ENCODE data around the gene MCOLN3. TPM values are rescaled to one million over a fixed set of nuclear protein-coding genes. Genes with fewer than 3 reads are reported as not detected.
A peak's percentile ranks its signal among the peaks of the same experiment; 100 is the strongest.

The MCOLN3 gene
- total RNA-seq, 6 experiments from 2014 or later = 0.09 to 0.51 (median 0.28) TPM

GRCh38 chr1:84997667-84998600 is 50.4 kb downstream of the MCOLN3 start:
- DNase-seq = no peak
- peaks cover 30% of the 10 kb centered on the region for H3K27me3 Mint-ChIP-seq (ENCODE audit: insufficient read depth)
- no peaks in the 10 kb centered on the region; the same call in 1 of the 2 replicates for H3K36me3 Mint-ChIP-seq (ENCODE audit: low read depth)
- TF ChIP-seq, protein P1, sequence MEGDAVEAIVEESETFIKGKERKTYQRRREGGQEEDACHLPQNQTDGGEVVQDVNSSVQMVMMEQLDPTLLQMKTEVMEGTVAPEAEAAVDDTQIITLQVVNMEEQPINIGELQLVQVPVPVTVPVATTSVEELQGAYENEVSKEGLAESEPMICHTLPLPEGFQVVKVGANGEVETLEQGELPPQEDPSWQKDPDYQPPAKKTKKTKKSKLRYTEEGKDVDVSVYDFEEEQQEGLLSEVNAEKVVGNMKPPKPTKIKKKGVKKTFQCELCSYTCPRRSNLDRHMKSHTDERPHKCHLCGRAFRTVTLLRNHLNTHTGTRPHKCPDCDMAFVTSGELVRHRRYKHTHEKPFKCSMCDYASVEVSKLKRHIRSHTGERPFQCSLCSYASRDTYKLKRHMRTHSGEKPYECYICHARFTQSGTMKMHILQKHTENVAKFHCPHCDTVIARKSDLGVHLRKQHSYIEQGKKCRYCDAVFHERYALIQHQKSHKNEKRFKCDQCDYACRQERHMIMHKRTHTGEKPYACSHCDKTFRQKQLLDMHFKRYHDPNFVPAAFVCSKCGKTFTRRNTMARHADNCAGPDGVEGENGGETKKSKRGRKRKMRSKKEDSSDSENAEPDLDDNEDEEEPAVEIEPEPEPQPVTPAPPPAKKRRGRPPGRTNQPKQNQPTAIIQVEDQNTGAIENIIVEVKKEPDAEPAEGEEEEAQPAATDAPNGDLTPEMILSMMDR (IDR thresholded peaks at IDR 0.05) = no peak
- peaks cover 19% of the 10 kb centered on the region for H3K4me1 Mint-ChIP-seq (ENCODE audit: low read depth)
- H3K4me3 Mint-ChIP-seq = peak overlapping the region; percentile 88
- H3K9me3 Mint-ChIP-seq = no peaks in the 10 kb centered on the region
- H3K27ac Mint-ChIP-seq = no peak overlapping the region

- peaks cover 24% of the 10 kb centered on the region for H3K27me3 Mint-ChIP-seq (ENCODE audit: insufficient read depth)
- H3K27ac Mint-ChIP-seq = peak within 1 kb of the TSS; percentile 56; the same call in 1 of the 2 replicates
- no peaks in the 10 kb centered on the region for H3K36me3 Mint-ChIP-seq (ENCODE audit: low read depth)
- DNase-seq = peak; percentile 4
- TF ChIP-seq, protein P1 (IDR thresholded peaks at IDR 0.05) = peak; percentile 23; the same call in 1 of the 2 replicates
- peaks cover 19% of the 10 kb centered on the region for H3K4me1 Mint-ChIP-seq (ENCODE audit: low read depth)
- H3K4me3 Mint-ChIP-seq = peak within 1 kb of the TSS; percentile 88
- H3K9me3 Mint-ChIP-seq = no peaks in the 10 kb centered on the region
Observed at GRCh38 chr1:84996846-84997666, 51.2 kb downstream of the MCOLN3 start, which contains the start of gene MCOLN2. Gene MCOLN2, minus strand, starts transcription at chr1:84997113. Its CDS starts 241 bp downstream, at chr1:84996872.

GRCh38 chr1:84995484-84996334 is 52.6 kb downstream of the MCOLN3 start:
- H3K27me3 Mint-ChIP-seq (ENCODE audit: insufficient read depth) = peaks cover 14% of the 10 kb centered on the region
- H3K36me3 Mint-ChIP-seq (ENCODE audit: low read depth) = no peaks in the 10 kb centered on the region
- H3K4me3 Mint-ChIP-seq = peak overlapping the region; percentile 88; the same call in 1 of the 2 replicates

DNA sequence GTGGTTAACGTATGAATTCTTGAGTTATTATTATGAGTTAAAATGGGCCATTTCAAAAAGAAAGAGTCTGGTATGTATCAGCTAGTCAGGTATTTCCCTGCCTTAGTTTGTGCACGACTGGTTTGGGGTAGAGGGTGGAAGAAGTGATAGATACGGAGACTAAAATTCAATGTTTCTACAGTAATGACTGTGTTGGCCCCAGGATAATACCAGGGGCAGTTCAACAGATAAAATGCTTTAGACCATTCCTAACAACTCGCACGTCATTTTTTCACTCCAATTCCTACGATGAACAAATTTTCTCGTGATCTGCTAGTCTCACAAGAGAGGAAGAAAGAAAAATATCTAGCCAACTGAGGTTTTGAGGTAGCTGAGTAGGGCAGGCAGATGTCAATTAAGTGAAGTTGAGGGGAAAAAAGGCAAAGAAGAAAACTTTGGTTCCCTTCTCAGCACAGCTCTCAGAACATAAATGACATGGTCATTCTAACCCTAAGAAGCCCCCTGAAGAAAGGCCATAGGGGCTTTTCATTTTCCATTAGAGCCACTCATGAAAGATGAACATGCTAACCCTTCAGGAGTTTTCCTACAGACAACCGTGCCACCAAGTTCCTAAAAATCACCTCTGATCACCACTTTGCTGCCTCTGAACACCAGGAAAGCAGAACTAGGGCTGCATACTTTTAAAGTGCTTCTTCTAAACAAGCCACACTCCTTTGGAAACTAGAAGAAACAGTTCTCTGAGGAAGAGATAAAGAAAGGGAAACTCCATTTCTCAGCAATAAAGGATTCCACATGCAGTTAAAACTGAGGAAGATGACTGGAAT is 57.0 kb downstream of the MCOLN3 start:
- TF ChIP-seq, protein P1 (IDR thresholded peaks at IDR 0.05) = no peak
- no peaks in the 10 kb centered on the region for H3K9me3 Mint-ChIP-seq
- H3K27ac Mint-ChIP-seq = no peak overlapping the region
- H3K4me3 Mint-ChIP-seq = no peak overlapping the region
- H3K27me3 Mint-ChIP-seq (ENCODE audit: insufficient read depth) = no peaks in the 10 kb centered on the region
- H3K4me1 Mint-ChIP-seq (ENCODE audit: low read depth) = no peaks in the 10 kb centered on the region; the same call in 1 of the 2 replicates
- no peak for DNase-seq
- no peaks in the 10 kb centered on the region for H3K36me3 Mint-ChIP-seq (ENCODE audit: low read depth)

More at GRCh38 chr1:84995484-84996334, 52.6 kb downstream of the MCOLN3 start:
- DNase-seq = no peak
- Mint-ChIP-seq H3K9me3 (no peaks in the 10 kb centered on the region), H3K27ac (no peak overlapping the region), H3K4me1 (ENCODE audit: low read depth) (peaks cover 19% of the 10 kb centered on the region)
- TF ChIP-seq, protein P1 (IDR thresholded peaks at IDR 0.05) = no peak
